ENCODE results near the gene MAN1C1. TPM values are rescaled to one million over a fixed set of nuclear protein-coding genes. Genes with fewer than 3 reads are reported as not detected.

The MAN1C1 gene
- total and polyA plus RNA-seq, 4 donors, result 4.6 to 14.7 (median 13.1) TPM

DNA sequence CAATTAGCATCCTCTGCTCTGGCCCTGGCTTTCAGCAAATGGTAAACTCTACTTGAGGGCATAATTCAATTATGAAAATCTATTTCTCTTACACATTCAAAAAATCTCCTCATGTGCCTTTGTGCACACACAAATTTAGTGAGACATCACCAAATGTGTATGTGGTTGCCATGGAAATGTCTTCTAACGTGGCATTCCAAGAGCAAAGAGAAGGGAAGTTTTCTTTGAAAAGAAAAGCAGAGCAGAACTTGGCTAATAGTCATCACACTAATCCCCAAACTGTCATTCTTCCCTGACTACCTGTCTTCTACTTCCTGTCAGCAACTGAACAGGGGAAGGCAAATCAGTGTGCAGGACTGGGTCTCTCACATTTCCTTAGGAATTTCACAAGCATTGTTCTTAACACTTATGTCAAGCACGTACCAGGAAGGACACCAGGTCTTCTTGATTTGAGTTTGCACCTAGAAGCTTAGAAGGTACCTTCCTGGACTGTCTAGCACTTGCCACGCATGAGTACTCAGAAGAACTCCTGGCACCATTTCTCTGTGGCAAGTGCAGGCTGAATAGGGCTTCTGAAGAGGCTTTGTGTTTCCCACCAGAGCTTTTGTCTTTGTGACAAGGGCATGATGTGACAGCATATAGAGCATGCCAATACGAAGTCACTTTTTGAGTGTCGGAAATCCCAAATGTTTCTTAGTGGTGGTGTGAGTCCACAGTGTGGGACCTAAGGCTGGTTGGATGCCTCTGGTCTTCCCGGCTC, 32.3 kb downstream of the MAN1C1 start:
- peaks cover 0 to 14% (median 9%) of the 10 kb centered on the region in 5 donors for H3K4me1 ChIP-seq (ENCODE audit: control insufficient read depth in 5 of 5, insufficient read depth in 5 of 5, low read length in 5 of 5)
- no peaks in the 10 kb centered on the region for H3K36me3 ChIP-seq (ENCODE audit: control insufficient read depth in 4 of 4, insufficient read depth in 4 of 4, low read length in 4 of 4)
- ATAC-seq (ENCODE audit: insufficient read depth, low FRiP score) (no peak), DNase-seq (no peak)
- H3K4me3 ChIP-seq, result no peak overlapping the region
- no peaks in the 10 kb centered on the region for H3K9me3 ChIP-seq (ENCODE audit: control insufficient read depth in 4 of 4, insufficient read depth in 3 of 4, low read length in 3 of 4)
- TF ChIP-seq, protein P1, sequence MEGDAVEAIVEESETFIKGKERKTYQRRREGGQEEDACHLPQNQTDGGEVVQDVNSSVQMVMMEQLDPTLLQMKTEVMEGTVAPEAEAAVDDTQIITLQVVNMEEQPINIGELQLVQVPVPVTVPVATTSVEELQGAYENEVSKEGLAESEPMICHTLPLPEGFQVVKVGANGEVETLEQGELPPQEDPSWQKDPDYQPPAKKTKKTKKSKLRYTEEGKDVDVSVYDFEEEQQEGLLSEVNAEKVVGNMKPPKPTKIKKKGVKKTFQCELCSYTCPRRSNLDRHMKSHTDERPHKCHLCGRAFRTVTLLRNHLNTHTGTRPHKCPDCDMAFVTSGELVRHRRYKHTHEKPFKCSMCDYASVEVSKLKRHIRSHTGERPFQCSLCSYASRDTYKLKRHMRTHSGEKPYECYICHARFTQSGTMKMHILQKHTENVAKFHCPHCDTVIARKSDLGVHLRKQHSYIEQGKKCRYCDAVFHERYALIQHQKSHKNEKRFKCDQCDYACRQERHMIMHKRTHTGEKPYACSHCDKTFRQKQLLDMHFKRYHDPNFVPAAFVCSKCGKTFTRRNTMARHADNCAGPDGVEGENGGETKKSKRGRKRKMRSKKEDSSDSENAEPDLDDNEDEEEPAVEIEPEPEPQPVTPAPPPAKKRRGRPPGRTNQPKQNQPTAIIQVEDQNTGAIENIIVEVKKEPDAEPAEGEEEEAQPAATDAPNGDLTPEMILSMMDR (IDR thresholded peaks at IDR 0.05; ENCODE audit: control extremely low read depth, extremely low read depth), result no peak
- 78 to 79% methylated on average over 6 of the region's 6 CpGs for WGBS, 2 donors
- H3K9ac ChIP-seq (ENCODE audit: insufficient read depth in 1 of 2, low read length in 2 of 2), result no peak overlapping the region
- no peaks in the 10 kb centered on the region for H3K27me3 ChIP-seq (ENCODE audit: control insufficient read depth in 3 of 3, insufficient read depth in 3 of 3, low read length in 2 of 3)
- no peak overlapping the region for H3K27ac ChIP-seq (ENCODE audit: low read depth in 1 of 2, low read length in 1 of 2)

DNA sequence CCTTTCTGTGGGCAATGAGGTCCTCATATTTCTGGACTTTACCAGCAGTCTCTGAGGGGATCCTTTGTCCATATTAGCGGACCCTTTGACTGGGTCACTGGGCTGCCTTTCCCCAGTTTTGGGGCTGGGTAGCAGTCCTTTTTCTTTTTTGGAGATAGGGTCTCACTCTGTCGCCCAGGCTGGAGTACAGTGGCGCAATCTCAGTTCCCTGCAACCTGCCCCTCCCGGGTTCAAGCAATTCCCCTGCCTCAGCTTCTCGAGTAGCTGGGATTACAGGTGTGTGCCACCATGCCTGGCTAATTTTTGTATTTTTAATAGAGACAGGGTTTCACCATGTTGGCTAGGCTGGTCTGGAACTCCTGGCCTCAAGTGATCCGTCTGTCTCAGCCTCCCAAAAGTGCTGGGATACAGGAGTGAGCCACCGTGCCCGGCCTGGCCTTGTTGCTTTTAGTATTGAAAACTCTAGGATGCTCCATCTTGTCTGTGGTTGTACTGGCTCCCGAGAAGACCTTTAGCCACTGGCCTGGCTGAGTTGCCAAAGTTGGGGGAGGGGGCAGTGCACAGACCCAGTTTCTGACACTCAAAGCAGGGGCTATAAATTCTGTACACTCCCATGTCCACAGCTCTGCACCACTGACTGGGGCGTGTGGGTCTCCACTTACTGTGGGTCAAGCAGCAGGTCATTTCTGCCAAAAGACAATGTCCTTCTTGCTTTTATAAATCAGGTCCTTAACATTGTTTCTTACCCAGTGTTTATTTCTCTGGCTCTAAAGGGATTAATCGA, 33.1 kb downstream of the MAN1C1 start:
- Histone ChIP-seq H3K9ac (ENCODE audit: insufficient read depth in 1 of 2, low read length in 2 of 2) (no peak overlapping the region), H3K36me3 (ENCODE audit: control insufficient read depth in 4 of 4, insufficient read depth in 4 of 4, low read length in 4 of 4) (no peaks in the 10 kb centered on the region), H3K27me3 (ENCODE audit: control insufficient read depth in 3 of 3, insufficient read depth in 3 of 3, low read length in 2 of 3) (no peaks in the 10 kb centered on the region), H3K4me3 (no peak overlapping the region), H3K27ac (ENCODE audit: low read depth in 1 of 2, low read length in 1 of 2) (no peak overlapping the region), H3K9me3 (ENCODE audit: control insufficient read depth in 4 of 4, insufficient read depth in 3 of 4, low read length in 3 of 4) (no peaks in the 10 kb centered on the region), H3K4me1 (ENCODE audit: control insufficient read depth in 5 of 5, insufficient read depth in 5 of 5, low read length in 5 of 5) (peaks cover 0 to 12% (median 9%) of the 10 kb centered on the region in 5 donors)
- no peak for DNase-seq
- no peak for ATAC-seq (ENCODE audit: insufficient read depth, low FRiP score)
- 84 to 91% methylated on average over 11 of the region's 11 CpGs for WGBS, 2 donors
- TF ChIP-seq, protein P1 (IDR thresholded peaks at IDR 0.05; ENCODE audit: control extremely low read depth, extremely low read depth), result no peak

DNA sequence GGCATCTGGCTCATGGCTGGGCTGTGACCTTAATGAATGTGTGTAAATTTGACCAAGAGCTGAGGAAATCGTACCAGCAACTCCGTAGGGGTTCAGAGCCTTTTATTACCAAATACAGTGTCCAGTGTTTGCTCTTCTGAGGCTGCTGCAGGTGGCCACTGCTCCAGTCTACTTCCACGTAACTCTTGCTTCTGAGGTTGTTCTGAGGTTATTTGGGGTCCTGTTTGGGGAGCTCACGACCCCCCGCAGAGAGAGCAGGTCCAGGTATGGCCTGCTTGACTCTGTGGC, 33.6 kb downstream of the MAN1C1 start:
- ATAC-seq (ENCODE audit: insufficient read depth, low FRiP score), result no peak
- DNase-seq, result no peak
- TF ChIP-seq, protein P1 (IDR thresholded peaks at IDR 0.05; ENCODE audit: control extremely low read depth, extremely low read depth), result no peak
- Histone ChIP-seq H3K36me3 (ENCODE audit: control insufficient read depth in 4 of 4, insufficient read depth in 4 of 4, low read length in 4 of 4) (no peaks in the 10 kb centered on the region), H3K9me3 (ENCODE audit: control insufficient read depth in 4 of 4, insufficient read depth in 3 of 4, low read length in 3 of 4) (no peaks in the 10 kb centered on the region), H3K9ac (ENCODE audit: insufficient read depth in 1 of 2, low read length in 2 of 2) (no peak overlapping the region), H3K27me3 (ENCODE audit: control insufficient read depth in 3 of 3, insufficient read depth in 3 of 3, low read length in 2 of 3) (no peaks in the 10 kb centered on the region), H3K4me3 (no peak overlapping the region), H3K27ac (ENCODE audit: low read depth in 1 of 2, low read length in 1 of 2) (no peak overlapping the region), H3K4me1 (ENCODE audit: control insufficient read depth in 5 of 5, insufficient read depth in 5 of 5, low read length in 5 of 5) (peaks cover 0 to 12% (median 9%) of the 10 kb centered on the region in 5 donors)
- 87 to 89% methylated on average over 5 of the region's 5 CpGs for WGBS, 2 donors
